H1 (cell line): ENCODE results near the gene SEMA6A. TPM values are rescaled to one million over a fixed set of nuclear protein-coding genes. Genes with fewer than 3 reads are reported as not detected.

ENCODE experiments used
- KDM1A ChIP-seq: fragments of 200-600, 300-600 bp; sonication (generic); IDR thresholded peaks from 2 replicates; pipeline ENCODE4 v1.7.1; 2016; ENCODE audit warnings: mild to moderate bottlenecking, low read length, borderline replicate concordance
- RFX5 ChIP-seq: IDR thresholded peaks from 2 replicates; pipeline ENCODE4 v1.6.1; 2011; ENCODE audit warnings: low read depth, low read length, improper control_type of control experiment, borderline replicate concordance
- SP2 ChIP-seq: IDR thresholded peaks from 2 replicates; pipeline ENCODE4 v1.6.1; 2012; ENCODE audit warnings: mild to moderate bottlenecking, low read length, inconsistent platforms
- USF2 ChIP-seq: IDR thresholded peaks from 2 replicates; pipeline ENCODE4 v1.6.1; 2011; ENCODE audit warnings: low read length, improper control_type of control experiment
- polyA plus RNA-seq, 7 experiments: library from polyadenylated mRNA; depleted of rRNA in 3 of 7; stranded (reverse) in 5 of 7; unstranded in 2 of 7; fragments of >200 nt in 5 of 7; fragments of 200-250 nt in 2 of 7; gene quantifications; 1 replicate in 5 of 7; 2 replicates in 1 of 7; 4 replicates in 1 of 7; pipeline versions ENCODE4 v1.2.1 to v1.2.3, GENCODE V29; 2011 to 2013; ENCODE audit warnings: missing spikeins in 2 of 7, mixed read lengths in 2 of 7
- total RNA-seq: library from RNA; stranded (reverse); fragmentation: NEBNext Ultra II Directional; extraction: Animal tissue kit (Norgen Biotek cat#: 25700); gene quantifications from 2 replicates; pipeline ENCODE4 v1.2.1, GENCODE V29; 2021
- TF ChIP-seq, protein P1 (sequence below): fragments of 300-600 bp; sonication (generic); IDR thresholded peaks from 2 replicates; pipeline ENCODE4 v1.7.1; 2012; ENCODE audit warnings: low read length, moderate library complexity, mild to moderate bottlenecking, inconsistent platforms; ENCODE audit not compliant: insufficient replicate concordance

The SEMA6A gene
- total and polyA plus RNA-seq, 2 of the 8 experiments (the other 6 are each of a cell fraction or from before 2014, with no cell fraction given) = 78.3 to 277 TPM

DNA sequence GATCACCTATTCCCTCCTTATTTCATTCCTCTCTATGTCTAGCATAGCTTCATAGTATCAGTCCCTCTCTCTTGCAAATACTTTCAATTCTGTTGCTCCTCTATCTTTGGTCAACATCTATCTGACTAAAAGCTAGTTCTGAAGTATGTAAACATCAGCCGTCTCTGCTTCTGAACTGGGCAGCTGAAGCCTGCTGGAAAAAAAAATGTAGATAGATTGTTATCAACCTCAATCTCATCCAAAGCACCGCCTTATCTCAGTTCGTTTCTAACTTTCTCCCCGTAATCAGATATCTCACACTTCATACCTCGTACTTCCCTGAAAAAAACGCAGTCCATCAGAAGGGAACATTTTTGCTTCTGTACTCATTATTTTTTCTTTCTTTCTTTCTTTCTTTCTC is 4.5 kb upstream of the SEMA6A start (continued):
- TF ChIP-seq, protein P1, sequence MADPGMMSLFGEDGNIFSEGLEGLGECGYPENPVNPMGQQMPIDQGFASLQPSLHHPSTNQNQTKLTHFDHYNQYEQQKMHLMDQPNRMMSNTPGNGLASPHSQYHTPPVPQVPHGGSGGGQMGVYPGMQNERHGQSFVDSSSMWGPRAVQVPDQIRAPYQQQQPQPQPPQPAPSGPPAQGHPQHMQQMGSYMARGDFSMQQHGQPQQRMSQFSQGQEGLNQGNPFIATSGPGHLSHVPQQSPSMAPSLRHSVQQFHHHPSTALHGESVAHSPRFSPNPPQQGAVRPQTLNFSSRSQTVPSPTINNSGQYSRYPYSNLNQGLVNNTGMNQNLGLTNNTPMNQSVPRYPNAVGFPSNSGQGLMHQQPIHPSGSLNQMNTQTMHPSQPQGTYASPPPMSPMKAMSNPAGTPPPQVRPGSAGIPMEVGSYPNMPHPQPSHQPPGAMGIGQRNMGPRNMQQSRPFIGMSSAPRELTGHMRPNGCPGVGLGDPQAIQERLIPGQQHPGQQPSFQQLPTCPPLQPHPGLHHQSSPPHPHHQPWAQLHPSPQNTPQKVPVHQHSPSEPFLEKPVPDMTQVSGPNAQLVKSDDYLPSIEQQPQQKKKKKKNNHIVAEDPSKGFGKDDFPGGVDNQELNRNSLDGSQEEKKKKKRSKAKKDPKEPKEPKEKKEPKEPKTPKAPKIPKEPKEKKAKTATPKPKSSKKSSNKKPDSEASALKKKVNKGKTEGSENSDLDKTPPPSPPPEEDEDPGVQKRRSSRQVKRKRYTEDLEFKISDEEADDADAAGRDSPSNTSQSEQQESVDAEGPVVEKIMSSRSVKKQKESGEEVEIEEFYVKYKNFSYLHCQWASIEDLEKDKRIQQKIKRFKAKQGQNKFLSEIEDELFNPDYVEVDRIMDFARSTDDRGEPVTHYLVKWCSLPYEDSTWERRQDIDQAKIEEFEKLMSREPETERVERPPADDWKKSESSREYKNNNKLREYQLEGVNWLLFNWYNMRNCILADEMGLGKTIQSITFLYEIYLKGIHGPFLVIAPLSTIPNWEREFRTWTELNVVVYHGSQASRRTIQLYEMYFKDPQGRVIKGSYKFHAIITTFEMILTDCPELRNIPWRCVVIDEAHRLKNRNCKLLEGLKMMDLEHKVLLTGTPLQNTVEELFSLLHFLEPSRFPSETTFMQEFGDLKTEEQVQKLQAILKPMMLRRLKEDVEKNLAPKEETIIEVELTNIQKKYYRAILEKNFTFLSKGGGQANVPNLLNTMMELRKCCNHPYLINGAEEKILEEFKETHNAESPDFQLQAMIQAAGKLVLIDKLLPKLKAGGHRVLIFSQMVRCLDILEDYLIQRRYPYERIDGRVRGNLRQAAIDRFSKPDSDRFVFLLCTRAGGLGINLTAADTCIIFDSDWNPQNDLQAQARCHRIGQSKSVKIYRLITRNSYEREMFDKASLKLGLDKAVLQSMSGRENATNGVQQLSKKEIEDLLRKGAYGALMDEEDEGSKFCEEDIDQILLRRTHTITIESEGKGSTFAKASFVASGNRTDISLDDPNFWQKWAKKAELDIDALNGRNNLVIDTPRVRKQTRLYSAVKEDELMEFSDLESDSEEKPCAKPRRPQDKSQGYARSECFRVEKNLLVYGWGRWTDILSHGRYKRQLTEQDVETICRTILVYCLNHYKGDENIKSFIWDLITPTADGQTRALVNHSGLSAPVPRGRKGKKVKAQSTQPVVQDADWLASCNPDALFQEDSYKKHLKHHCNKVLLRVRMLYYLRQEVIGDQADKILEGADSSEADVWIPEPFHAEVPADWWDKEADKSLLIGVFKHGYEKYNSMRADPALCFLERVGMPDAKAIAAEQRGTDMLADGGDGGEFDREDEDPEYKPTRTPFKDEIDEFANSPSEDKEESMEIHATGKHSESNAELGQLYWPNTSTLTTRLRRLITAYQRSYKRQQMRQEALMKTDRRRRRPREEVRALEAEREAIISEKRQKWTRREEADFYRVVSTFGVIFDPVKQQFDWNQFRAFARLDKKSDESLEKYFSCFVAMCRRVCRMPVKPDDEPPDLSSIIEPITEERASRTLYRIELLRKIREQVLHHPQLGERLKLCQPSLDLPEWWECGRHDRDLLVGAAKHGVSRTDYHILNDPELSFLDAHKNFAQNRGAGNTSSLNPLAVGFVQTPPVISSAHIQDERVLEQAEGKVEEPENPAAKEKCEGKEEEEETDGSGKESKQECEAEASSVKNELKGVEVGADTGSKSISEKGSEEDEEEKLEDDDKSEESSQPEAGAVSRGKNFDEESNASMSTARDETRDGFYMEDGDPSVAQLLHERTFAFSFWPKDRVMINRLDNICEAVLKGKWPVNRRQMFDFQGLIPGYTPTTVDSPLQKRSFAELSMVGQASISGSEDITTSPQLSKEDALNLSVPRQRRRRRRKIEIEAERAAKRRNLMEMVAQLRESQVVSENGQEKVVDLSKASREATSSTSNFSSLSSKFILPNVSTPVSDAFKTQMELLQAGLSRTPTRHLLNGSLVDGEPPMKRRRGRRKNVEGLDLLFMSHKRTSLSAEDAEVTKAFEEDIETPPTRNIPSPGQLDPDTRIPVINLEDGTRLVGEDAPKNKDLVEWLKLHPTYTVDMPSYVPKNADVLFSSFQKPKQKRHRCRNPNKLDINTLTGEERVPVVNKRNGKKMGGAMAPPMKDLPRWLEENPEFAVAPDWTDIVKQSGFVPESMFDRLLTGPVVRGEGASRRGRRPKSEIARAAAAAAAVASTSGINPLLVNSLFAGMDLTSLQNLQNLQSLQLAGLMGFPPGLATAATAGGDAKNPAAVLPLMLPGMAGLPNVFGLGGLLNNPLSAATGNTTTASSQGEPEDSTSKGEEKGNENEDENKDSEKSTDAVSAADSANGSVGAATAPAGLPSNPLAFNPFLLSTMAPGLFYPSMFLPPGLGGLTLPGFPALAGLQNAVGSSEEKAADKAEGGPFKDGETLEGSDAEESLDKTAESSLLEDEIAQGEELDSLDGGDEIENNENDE = no peak
- TF ChIP-seq KDM1A (no peak), RFX5 (no peak), SP2 (no peak), USF2 (no peak)
